Stimulated activated CD4-positive, alpha-beta T cell treated with anti-CD3 and anti-CD28 coated beads, Interleukin-2, amount 100 ng/mL, for 4 hours (primary cell): Measurements from ENCODE around the gene GHITM.
"Not testable (repeated sequence)": the region's sequence is repeated elsewhere in the genome, so short reads cannot be mapped to it uniquely, and the experiment has no call there.

Source experiments
- DNase-seq: peaks from one replicate; pipeline ENCODE4 v3.0.0-alpha.2; 2020; ENCODE audit warnings: low read depth

The GHITM gene

DNA sequence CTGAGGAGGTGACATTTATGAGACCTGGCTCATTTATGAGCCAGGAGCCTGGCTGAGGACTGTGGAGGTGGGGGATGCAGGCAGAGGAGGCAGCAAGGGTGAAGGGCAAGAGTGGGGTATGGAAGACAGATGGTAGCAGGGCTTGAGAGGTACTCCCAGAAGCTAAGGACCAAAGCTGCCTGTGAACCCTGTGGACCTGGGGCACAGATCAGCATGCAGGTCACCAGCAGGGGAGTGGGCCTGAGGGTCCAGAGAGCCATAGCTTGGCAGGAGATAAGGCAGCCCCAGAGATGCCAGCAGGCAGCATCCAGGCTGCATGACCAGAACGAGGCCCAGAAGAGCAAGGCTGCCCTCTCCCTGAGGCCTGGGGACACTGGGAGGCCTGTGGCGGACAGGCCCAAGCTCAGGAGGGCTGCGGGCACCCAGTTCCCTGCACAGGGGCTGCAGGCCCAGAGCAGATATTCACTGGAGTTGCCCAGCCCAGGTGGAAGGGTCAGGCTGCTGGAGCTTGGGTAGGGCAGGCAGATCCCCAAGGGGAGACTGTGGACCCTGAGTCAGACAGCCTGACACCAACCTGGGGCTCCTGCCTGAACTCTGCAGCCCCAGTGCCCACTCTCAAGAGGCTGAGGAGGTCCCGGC lies 37.6 kb downstream of the GHITM start:
- DNase-seq = no peak

DNA sequence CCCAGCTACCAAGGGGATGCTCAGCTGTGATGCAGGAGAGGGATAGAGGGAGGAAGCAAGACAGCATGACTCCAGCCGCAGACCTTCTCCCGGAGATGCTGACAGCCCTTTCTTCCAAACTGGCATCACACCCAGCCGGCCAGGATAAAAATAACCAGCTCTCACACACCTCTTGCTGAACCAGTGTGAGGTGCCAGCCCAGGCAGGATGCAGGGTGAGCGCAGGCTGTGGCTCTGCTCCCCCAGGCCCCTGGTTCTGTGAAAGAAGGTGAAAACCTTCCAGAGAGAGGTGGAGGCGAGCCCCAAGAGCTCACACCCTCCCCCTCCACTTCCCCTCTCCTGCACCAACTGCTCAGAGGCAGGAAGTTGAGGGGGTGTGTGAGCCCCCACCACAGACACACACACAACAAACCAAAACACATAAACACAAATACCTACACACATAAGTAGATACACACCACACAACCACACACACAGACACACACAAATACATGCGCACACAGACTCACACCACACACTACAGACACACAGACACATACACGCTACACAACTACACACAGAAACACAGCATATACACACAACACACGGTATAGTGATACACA lies 38.3 kb downstream of the GHITM start:
- no peak for DNase-seq

GRCh38 chr10:84178160-84178609 lies 38.9 kb downstream of the GHITM start:
- DNase-seq = no peak

DNA sequence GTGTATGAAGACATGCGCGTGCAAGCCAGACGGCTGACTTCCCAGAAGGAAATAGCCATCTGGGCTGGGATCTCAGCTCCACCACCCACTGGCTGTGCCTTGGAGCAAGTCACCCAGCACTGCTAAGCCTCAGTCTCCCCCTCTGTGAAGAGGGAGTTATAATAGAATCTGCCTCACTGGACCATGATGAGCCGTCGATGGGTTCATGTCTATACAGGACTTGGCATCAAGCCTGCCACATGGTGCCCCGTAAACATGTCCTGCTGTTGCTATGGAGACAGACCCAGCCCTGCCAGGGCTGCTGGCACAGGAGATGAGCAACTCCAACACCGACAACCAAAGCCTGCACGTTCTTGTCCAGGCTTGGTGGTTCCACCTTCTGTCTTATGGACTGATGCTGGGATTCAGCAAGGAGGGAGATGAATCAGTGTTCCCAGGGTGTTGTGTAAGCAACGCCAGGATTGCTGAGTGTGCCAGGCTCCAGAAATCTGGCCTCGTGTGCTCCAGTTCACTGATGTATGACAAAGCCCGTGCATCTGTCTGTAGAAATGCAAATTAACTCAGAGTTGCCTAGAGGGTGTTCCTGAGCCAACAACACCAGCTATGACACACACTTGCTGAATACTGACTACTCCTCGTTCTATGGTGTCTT lies 39.9 kb downstream of the GHITM start:
- no peak for DNase-seq

GRCh38 chr10:84180386-84180785 lies 41.1 kb downstream of the GHITM start:
- DNase-seq = not testable (repeated sequence)

DNA sequence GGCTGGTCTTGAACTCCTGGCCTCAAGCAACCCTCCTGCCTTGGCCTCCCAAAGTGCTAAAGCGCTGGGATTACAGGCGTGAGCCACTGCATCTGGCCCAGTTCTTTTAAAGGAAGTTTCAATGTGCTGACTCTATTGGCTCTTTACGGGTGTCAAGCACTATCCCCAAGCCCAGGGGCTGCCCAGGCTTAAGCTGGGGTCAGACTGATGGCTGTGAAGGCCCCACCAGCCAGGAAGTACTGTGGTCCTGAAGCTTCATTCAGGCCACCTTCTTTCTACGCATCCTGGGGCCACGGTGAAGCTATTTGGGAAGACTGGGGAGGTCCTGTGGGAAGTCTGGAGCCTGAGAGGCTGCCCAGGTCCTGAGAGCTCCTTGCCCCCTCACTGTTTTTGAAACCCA lies 42.3 kb downstream of the GHITM start:
- no peak for DNase-seq

DNA sequence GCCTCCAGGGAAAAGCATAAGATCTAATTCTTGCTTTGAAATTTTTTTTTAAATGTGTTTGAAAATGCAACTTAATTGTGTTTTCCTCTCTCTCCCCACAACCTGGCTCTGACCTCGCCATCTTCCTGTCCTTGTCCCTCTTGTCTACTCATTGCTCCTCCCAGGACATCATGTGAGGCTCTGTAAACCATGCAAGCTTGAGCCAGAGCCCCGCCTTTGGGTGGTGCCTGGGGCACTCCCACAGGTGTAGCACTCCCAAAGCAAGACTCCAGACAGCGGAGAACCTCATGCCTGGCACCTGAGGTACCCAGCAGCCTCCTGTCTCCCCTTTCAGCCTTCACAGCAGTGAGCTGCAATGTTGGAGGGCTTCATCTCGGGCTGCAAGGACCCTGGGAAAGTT lies 45.2 kb downstream of the GHITM start:
- DNase-seq = no peak

GRCh38 chr10:84185526-84186175 lies 46.3 kb downstream of the GHITM start:
- no peak for DNase-seq

- DNase-seq = no peak
Observed at GRCh38 chr10:84188815-84189214, 49.5 kb downstream of the GHITM start.

- DNase-seq = no peak
Observed at GRCh38 chr10:84190621-84191020, 51.3 kb downstream of the GHITM start.

DNA sequence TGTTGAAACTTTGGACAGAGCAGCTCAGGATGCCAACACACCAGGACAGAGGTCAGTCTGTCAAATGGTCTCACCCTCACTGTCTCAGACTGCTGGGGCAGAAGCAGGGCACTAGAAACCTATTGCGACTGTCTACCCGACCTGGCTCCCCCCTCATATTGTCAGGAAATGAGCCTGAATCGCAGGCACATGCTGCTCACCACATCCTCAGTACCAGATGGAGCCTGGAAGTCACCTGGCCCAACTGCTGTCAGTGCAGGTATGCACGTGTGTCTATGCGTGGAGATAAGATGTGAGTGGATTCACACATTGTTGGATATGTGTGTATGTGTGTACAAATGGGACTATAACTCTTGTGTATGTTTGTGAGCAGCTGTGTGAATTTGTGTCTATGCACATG lies 51.8 kb downstream of the GHITM start:
- no peak for DNase-seq

GRCh38 chr10:84193327-84193726 lies 54.0 kb downstream of the GHITM start:
- DNase-seq = no peak

- no peak for DNase-seq
Observed at GRCh38 chr10:84193846-84194423, 54.6 kb downstream of the GHITM start.

GRCh38 chr10:84194424-84195043 lies 55.2 kb downstream of the GHITM start, which contains the start of gene CDHR1:
Gene CDHR1, plus strand, starts transcription at chr10:84194537. Its CDS starts 224 bp downstream, at chr10:84194761.
- DNase-seq = no peak

- DNase-seq = no peak
Observed at GRCh38 chr10:84195044-84195830, 55.9 kb downstream of the GHITM start.

DNA sequence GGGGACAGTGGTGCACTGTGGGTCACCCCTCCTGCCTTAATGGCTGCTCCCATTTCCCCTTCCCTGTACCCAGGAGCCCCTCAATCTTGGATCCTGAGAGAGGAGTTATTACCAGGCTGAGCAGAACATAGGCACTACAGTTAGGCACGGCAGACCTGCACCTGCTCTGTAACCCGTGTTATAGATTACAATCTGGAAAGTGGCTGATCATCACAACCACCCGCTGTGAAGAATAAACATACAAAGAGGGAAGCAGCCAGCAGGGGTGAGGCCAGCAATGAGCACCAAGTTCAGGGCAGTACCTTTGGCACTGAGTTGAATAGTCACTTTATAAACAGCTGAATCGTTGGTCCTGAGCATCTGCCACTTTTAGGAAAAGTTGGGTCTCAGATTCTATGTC lies 56.8 kb downstream of the GHITM start:
- DNase-seq = no peak

- DNase-seq = no peak
Observed at GRCh38 chr10:84196941-84197340, 57.6 kb downstream of the GHITM start.

DNA sequence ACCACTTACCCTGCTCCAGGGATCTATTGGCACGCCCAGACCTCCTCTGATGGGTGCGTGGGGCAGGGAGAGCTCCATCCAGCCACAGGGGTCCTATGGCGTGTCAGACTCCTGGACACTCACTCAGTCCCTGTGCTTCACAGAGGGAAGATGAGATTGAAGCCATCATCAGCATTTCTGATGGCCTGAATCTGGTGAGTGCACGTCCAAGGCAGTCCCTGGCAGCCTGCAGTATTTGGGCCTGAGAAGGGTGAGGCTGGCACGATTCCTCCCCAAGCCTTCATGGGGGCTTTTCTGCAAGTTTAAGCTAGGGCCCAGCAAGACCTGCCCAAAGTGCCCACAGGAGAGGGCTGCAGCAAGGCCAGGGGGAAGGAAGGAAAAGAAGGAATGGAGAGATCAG lies 58.3 kb downstream of the GHITM start:
- no peak for DNase-seq

DNA sequence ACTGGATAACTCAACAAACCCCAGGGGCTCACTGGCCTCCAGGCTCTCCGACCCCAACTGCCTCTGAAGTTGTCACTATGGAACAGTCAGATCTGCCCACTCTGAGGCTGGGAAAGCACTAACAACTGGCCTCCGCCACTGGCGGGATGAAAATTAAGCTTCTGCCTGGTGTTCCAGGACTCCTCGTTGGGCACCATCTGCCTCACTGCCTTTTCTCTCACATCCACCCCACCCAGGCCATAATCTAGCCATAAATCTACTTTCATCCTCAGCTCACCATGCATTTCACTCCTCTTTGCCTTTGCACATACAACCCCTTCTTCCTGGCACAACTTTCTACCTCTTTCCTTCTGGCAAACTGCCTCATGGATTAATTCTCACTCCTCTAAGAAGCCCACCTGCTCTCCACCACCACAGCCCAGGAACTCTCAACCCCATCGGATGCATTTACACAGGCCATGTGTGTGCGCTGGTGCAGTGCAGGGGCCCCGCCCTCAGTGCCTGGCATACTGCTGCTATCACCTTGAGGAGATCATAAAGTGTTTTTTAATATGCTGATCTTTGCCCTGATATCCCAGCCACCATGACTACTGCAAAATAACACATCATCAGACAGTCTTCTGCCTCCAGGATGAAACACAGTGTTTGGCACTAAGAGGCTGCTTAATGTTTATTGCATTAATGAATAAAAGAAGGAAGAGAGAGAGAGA lies 59.1 kb downstream of the GHITM start:
- DNase-seq = no peak

DNA sequence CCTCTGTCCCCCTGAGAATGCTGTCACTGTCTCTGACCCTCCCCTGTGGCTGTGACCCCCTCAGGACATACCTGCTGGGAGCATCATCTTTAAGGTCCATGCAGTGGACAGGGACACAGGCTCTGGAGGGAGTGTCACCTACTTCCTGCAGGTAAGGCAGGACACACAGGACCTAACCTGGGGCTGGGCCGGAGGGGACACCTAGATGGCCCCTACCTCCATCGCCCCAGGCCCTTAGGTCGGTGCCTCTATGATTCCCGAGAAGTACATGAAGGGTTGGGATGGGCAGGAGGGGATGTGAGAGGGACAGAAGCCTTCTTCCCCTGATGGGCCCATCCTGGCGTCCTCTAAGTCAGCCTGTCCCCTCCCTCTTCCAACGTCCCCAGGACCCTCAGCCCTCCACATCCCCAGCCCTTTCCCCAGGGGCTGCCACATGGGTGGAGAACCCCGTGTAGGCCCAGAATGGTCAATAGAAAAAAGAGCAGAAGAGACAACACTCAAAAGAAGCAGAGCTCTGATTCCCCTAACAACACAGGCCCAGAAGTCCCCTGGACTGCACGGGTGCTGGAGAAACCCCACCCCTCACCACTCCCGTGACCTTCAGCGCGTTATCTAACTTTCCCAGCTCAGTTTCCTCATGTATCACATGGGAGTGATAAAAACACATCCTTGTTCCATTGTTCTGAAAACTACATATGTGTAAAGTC lies 61.4 kb downstream of the GHITM start:
- no peak for DNase-seq
